Neutrophil (primary cell): ENCODE data around the gene EPRS1.
"Not testable (repeated sequence)": the region's sequence is repeated elsewhere in the genome, so short reads cannot be mapped to it uniquely, and the experiment has no call there.

Source experiments
- H3K27ac ChIP-seq: fragments of 200-600 bp; sonication (generic); 2 replicates; pipeline ENCODE4 v1.5.1; 2016; ENCODE audit warnings: mild to moderate bottlenecking, moderate library complexity
- H3K27me3 ChIP-seq: fragments of 200-600 bp; sonication (generic); 2 replicates; pipeline ENCODE4 v1.6.0; 2016; ENCODE audit warnings: mild to moderate bottlenecking
- H3K36me3 ChIP-seq: fragments of 200-600 bp; sonication (generic); 2 replicates; pipeline ENCODE4 v1.5.1; 2017
- H3K4me1 ChIP-seq, 2 experiments: fragments of 200-600 bp in 1 of 2; sonication (generic) in 1 of 2; 1 replicate in 1 of 2; 2 replicates in 1 of 2; pipeline versions ENCODE4 v1.5.1 to v1.6.1; 2013 to 2016; ENCODE audit warnings: low read depth in 1 of 2, low read length in 1 of 2, mild to moderate bottlenecking in 1 of 2, moderate library complexity in 1 of 2; ENCODE audit not compliant: control insufficient read depth in 1 of 2, insufficient read depth in 1 of 2
- H3K4me3 ChIP-seq, 2 experiments: fragments of 200-600 bp in 1 of 2; sonication (generic) in 1 of 2; 1 replicate in 1 of 2; 2 replicates in 1 of 2; pipeline ENCODE4 v1.5.1; 2013 to 2016; ENCODE audit warnings: low read depth in 1 of 2, low read length in 1 of 2, mild to moderate bottlenecking in 1 of 2, moderate library complexity in 1 of 2
- H3K9me3 ChIP-seq: fragments of 200-600 bp; sonication (generic); 2 replicates; pipeline ENCODE4 v1.5.1; 2016
- TF ChIP-seq, protein P1 (sequence below): fragments of 200-600 bp; sonication (generic); IDR thresholded peaks from 2 replicates; pipeline ENCODE4 v1.5.1; 2016; ENCODE audit warnings: antibody characterized with exemption

Gene EPRS1

DNA sequence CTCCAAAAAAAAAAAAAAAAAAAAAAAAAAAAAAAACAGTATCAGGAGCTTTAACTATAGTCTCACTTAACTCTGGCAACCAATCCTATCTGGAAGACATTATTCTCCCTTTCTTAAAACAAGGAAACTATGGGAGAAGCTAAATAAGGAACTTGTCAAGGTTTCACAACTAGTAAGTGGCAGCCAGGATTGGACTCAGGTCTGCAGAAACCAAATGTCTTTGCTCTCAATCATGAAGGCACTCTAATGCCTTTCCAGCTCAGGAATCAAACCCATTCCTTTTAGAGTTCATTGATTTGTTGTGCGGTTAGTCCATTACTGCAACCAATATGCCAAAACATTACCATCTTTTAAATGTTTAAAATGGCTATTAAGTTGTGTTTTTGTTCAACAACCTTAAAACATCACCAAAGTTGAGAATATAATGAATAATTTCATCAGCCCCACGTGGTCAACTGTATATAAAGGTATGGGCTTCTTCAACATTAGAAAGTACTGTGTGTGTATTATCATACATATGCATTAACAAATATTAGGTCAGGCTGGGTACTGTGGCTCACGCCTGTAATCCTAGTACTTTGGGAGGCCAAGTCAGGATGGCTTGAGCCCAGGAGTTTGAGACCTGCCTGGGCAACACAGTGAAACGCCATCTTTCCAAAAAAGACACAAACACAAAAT lies 1.5 kb downstream of the EPRS1 start:
- Histone ChIP-seq H3K27me3 (no peaks in the 10 kb centered on the region), H3K4me3 (peak overlapping the region in 1 of 2 experiments; percentile 75), H3K4me1 (peaks cover 18 to 19% of the 10 kb centered on the region in 2 experiments), H3K36me3 (peaks cover under 1% of the 10 kb centered on the region), H3K27ac (peak overlapping the region; percentile 30), H3K9me3 (no peaks in the 10 kb centered on the region)
- TF ChIP-seq, protein P1, sequence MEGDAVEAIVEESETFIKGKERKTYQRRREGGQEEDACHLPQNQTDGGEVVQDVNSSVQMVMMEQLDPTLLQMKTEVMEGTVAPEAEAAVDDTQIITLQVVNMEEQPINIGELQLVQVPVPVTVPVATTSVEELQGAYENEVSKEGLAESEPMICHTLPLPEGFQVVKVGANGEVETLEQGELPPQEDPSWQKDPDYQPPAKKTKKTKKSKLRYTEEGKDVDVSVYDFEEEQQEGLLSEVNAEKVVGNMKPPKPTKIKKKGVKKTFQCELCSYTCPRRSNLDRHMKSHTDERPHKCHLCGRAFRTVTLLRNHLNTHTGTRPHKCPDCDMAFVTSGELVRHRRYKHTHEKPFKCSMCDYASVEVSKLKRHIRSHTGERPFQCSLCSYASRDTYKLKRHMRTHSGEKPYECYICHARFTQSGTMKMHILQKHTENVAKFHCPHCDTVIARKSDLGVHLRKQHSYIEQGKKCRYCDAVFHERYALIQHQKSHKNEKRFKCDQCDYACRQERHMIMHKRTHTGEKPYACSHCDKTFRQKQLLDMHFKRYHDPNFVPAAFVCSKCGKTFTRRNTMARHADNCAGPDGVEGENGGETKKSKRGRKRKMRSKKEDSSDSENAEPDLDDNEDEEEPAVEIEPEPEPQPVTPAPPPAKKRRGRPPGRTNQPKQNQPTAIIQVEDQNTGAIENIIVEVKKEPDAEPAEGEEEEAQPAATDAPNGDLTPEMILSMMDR = no peak

- TF ChIP-seq, protein P1 = no peak
- H3K27me3 ChIP-seq = no peaks in the 10 kb centered on the region
- H3K4me3 ChIP-seq = no peak overlapping the region
- H3K27ac ChIP-seq = no peak overlapping the region
- peaks cover 10% of the 10 kb centered on the region for H3K36me3 ChIP-seq
- peaks cover 18 to 19% of the 10 kb centered on the region in 2 experiments for H3K4me1 ChIP-seq
- no peaks in the 10 kb centered on the region for H3K9me3 ChIP-seq
Observed at GRCh38 chr1:220043646-220044045, 2.7 kb downstream of the EPRS1 start.

GRCh38 chr1:220040028-220040596 lies 6.2 kb downstream of the EPRS1 start:
- H3K9me3 ChIP-seq = no peaks in the 10 kb centered on the region
- TF ChIP-seq, protein P1 = no peak
- H3K4me1 ChIP-seq = peaks cover 5% of the 10 kb centered on the region in 2 experiments
- H3K4me3 ChIP-seq = no peak overlapping the region
- H3K27ac ChIP-seq = no peak overlapping the region
- peaks cover 13% of the 10 kb centered on the region for H3K36me3 ChIP-seq
- no peaks in the 10 kb centered on the region for H3K27me3 ChIP-seq

- Histone ChIP-seq H3K36me3 (peaks cover 17% of the 10 kb centered on the region), H3K9me3 (no peaks in the 10 kb centered on the region), H3K4me1 (no peaks in the 10 kb centered on the region), H3K4me3 (no peak overlapping the region), H3K27ac (no peak overlapping the region), H3K27me3 (no peaks in the 10 kb centered on the region)
- TF ChIP-seq, protein P1 = no peak
Observed at GRCh38 chr1:220038640-220039039, 7.7 kb downstream of the EPRS1 start.

GRCh38 chr1:220037810-220038209 lies 8.5 kb downstream of the EPRS1 start:
- peaks cover 17% of the 10 kb centered on the region for H3K36me3 ChIP-seq
- not testable (repeated sequence) for H3K27me3 ChIP-seq, H3K27ac ChIP-seq, H3K4me3 ChIP-seq, H3K4me1 ChIP-seq, H3K9me3 ChIP-seq

GRCh38 chr1:220032911-220033310 lies 13.4 kb downstream of the EPRS1 start:
- peaks cover 32% of the 10 kb centered on the region for H3K36me3 ChIP-seq
- no peaks in the 10 kb centered on the region for H3K4me1 ChIP-seq
- no peak overlapping the region for H3K4me3 ChIP-seq
- H3K27me3 ChIP-seq = no peaks in the 10 kb centered on the region
- TF ChIP-seq, protein P1 = no peak
- H3K9me3 ChIP-seq = no peaks in the 10 kb centered on the region
- H3K27ac ChIP-seq = no peak overlapping the region
